GM12864 (cell line): ENCODE data around the gene CYB5RL.
"Not testable (repeated sequence)": the region's sequence is repeated elsewhere in the genome, so short reads cannot be mapped to it uniquely, and the experiment has no call there.

Experiments used
- DNase-seq: peaks from one replicate; pipeline ENCODE4 v3.0.0-alpha.2; 2011; ENCODE audit warnings: low read depth
- H3K4me3 ChIP-seq: 2 replicates; pipeline ENCODE4 v1.5.1; 2011; ENCODE audit warnings: mild to moderate bottlenecking, low read depth, low read length, control low read depth
- TF ChIP-seq, protein P1 (sequence below): IDR thresholded peaks from 2 replicates; pipeline ENCODE4 v1.5.1; 2011; ENCODE audit warnings: low read depth, mild to moderate bottlenecking, moderate library complexity, low read length, control low read depth, inconsistent platforms; ENCODE audit errors: missing control alignments

The CYB5RL gene

DNA sequence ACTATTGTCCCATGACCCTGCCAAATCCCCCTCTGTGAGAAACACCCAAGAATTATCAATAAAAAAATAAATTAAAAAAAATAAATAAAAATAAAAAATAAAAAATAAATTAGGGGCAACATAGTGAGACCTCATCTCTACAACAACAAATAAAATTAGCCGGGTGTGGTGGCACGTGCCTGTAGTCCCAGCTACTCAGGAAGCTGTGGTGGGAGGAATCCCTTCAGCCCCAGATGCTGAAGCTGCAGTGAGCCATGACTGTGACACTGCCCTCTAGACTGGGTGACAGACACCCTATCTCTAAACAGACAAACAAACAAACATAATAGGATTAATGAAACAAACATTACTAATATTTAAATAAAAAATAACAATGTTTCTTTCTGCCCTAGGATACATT lies 34.5 kb upstream of the CYB5RL start:
- no peak for DNase-seq
- TF ChIP-seq, protein P1, sequence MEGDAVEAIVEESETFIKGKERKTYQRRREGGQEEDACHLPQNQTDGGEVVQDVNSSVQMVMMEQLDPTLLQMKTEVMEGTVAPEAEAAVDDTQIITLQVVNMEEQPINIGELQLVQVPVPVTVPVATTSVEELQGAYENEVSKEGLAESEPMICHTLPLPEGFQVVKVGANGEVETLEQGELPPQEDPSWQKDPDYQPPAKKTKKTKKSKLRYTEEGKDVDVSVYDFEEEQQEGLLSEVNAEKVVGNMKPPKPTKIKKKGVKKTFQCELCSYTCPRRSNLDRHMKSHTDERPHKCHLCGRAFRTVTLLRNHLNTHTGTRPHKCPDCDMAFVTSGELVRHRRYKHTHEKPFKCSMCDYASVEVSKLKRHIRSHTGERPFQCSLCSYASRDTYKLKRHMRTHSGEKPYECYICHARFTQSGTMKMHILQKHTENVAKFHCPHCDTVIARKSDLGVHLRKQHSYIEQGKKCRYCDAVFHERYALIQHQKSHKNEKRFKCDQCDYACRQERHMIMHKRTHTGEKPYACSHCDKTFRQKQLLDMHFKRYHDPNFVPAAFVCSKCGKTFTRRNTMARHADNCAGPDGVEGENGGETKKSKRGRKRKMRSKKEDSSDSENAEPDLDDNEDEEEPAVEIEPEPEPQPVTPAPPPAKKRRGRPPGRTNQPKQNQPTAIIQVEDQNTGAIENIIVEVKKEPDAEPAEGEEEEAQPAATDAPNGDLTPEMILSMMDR: no peak
- H3K4me3 ChIP-seq: no peak overlapping the region

DNA sequence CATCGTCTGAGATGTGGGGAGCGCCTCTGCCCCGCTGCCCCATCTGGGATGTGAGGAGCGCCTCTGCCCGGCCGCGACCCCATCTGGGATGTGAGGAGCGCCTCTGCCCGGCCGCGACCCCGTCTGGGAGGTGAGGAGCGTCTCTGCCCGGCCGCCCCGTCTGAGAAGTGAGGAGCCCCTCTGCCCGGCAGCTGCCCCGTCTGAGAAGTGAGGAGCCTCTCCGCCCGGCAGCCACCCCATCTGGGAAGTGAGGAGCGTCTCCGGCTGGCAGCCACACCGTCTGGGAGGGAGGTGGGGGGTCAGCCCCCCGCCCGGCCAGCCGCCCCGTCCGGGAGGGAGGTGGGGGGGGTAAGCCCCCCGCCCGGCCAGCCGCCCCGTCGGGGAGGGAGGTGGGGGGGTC lies 33.4 kb upstream of the CYB5RL start:
- DNase-seq, H3K4me3 ChIP-seq: not testable (repeated sequence)

DNA sequence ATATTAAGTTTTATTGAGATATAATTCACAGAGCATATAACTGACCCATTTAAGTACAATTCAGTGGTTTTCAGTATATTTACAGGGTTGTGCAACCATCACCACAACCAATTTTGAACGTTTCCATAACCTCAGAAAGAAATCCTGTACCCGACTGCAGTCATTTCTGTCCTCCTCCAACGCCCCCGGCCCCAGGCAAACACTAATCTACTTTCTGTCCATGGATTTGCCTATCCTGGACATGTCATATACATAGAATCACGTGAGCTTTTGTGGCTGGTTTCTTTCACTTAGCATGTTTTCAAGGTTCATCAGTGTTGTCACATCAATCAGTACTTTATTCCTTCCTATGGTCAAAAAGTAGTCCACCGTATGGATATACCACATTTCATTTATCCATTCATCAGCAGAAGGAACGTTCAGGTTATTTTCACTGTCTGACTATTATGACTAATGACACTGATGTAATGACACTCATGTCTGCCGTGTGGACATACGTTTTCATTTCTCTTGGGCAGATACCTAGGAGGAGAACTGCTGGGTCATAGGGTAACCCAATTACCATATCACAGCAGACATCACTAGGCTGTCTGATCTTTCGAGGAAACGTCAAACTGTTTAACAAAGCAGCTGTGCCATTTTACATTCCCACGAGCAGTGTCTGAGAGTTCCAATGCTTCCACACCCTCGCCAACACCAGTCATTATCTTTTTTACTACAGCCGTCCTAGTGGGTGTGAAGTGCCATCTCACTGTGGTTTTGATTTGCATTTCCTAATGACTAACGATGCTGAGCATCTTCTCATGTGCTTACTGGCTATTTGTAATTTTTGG lies 30.9 kb upstream of the CYB5RL start:
- DNase-seq: no peak
- TF ChIP-seq, protein P1: no peak

DNA sequence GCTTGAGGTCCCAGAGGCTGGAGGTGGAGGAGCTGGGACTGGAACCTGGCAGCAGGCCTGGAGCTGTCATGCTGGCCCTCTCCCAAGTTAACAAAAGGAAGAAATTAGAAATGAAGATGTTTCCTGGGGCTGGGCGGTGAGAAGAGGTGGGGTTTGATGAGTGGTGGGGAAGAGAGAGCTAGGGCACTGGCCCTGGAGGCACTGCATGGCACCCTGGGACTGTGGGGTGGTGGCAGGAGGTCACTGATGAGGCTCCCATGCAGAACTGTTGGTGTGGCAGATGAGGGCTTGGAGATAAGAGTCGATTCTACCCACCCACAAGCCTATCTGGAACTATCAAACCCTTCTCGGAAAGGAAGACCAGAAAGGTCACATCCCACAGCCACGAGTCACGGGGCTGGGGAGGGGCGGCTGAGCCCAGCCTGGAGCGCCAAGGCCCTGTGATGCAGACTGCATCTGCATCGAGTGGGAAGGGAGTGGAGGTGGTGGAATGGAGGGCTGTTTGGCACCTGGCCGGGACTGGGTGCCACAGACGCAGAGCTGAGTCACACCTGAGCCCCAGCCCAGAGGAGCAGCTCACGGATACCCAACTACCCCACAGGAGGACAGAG lies 29.6 kb upstream of the CYB5RL start:
- DNase-seq: no peak
- TF ChIP-seq, protein P1: no peak

More for the DNA sequence above, 30.9 kb upstream of the CYB5RL start:
- no peak overlapping the region for H3K4me3 ChIP-seq

DNA sequence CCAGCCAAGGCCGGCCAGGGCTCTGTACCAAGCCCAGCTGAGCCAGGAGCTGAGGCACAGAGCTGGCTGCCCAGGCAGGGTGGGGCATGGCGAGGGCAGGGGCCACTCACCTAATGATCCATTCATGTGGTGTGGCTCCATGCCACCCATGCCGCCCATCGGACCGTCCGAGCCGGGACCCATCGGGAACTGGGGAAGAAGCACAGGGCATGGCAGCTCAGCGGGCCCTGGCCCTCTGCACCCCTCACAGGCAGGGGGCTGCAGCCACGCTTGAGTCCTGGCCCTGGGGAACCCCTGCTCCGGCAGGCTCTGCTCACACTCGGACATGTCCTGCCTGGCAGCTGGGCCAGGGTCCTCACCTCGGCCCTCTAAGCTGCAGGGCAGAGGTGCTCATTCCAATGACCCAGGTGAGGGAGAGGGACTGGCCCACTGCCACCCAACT lies 28.8 kb upstream of the CYB5RL start:
- TF ChIP-seq, protein P1: no peak
- H3K4me3 ChIP-seq: no peak overlapping the region
- DNase-seq: no peak

More for the DNA sequence above, 29.6 kb upstream of the CYB5RL start:
- no peak overlapping the region for H3K4me3 ChIP-seq

DNA sequence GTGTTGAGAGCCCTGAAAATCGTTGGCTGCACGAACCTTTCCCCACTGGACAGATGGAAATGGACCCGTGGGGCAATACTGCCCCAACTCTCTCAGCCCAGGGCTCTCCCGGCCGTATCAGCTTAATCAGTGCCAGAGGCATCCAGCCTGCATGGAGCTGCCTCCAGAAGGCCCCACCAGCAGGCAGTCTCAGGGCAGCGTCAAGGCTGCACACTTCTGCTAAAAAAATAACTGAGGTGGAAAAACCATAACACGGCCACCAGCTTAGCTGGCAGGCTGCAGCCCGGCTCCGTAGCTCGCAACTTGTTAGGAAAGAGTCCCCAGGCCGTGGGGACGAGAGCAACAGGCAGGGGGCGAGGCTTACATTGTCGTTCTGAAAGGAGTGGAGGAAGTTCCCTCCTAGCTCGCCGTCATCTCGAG lies 28.1 kb upstream of the CYB5RL start:
- TF ChIP-seq, protein P1: no peak
- H3K4me3 ChIP-seq: no peak overlapping the region
- DNase-seq: no peak

DNA sequence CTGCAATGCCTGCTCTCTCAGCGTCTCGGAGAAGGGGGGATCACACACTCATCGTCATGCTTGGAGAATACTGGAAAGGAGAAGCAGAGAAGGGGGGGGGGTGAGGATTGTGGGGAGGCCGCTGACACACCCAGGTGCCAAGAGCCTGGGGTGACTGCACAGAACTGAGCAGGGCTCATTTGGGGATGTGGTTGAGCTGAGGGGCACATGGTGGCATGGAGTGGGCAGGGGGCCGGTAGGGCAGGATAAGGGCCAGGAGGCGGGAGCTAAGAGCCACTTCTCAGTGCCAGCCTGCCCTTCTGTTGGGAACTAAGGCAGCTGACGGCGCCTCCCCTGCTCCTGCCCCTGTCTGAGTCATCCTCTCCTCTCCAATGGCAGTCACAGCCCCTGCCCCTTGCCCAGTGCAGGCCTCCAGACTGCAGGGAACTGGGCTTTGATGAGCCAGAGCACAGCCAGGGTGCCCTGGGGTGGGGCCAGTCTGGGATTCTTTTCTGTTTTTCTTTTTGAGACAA lies 27.3 kb upstream of the CYB5RL start:
- DNase-seq: no peak
- no peak overlapping the region for H3K4me3 ChIP-seq
- TF ChIP-seq, protein P1: no peak
